Measurements from ENCODE around the gene PCK1.

PCK1 gene

GRCh38 chr20:57577679-57578475, 17.0 kb downstream of the PCK1 start:
- DNase-seq (ENCODE audit: low read depth) = no peak

DNA sequence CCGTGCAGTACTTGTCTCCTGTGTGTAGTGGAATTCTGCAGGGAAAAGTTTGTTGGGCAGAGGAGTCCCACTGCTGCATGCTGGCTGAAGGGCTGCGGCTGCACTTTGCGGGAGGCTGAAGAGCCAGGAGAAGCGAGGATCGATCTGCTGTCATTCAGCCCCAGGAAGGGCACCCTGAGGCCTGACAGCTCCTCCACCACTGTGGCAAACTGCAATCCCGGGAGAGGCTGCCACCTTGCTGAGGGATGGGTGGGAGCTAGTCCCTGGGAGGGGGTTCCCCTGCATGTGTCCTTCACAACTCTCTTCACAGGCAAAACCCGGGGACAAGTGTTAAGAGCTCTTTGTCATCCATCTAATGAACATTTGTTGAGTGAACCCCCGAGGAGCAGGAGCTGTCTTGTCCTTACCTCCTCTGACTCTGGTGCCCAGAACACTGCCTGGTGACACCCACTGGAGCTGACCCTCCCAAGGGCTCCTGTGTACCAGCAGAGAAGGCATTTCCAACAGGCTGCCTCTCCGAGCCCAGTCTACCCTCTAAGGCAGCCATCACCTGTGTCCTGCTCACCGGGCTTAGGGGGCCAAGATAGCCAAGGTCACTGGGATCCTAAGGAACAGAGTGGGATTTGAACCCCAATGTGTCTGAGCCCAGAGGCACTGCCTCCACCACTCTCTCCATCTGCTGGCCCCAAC, 17.7 kb downstream of the PCK1 start:
- DNase-seq (ENCODE audit: low read depth) = no peak

DNA sequence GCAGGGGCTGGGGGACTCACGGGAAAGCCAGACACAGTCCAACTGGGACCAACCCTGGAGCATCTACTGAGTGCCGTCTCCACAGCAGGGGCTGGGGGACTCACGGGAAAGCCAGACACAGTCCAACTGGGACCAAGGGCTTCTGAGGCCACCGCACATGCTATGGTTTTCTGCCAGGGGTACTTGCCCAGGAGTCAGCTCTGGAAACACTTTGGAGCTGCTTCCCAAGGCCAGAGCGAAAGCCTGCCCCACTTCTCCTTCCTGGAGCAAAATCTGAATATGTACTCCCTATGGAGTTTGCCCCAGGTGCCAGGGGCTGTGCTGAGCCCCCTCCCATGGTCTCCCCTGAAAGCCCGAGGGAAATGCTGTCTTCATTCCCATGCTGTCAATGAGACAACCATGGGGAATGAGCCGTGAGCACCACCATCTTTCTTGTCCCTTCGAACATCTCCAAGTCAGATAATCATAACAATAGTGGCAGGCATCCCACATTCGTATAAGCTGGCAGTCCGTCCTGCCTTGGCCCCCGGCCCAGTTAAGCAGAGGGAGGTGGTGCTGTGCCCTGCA, 18.5 kb downstream of the PCK1 start:
- no peak for DNase-seq (ENCODE audit: low read depth)

DNA sequence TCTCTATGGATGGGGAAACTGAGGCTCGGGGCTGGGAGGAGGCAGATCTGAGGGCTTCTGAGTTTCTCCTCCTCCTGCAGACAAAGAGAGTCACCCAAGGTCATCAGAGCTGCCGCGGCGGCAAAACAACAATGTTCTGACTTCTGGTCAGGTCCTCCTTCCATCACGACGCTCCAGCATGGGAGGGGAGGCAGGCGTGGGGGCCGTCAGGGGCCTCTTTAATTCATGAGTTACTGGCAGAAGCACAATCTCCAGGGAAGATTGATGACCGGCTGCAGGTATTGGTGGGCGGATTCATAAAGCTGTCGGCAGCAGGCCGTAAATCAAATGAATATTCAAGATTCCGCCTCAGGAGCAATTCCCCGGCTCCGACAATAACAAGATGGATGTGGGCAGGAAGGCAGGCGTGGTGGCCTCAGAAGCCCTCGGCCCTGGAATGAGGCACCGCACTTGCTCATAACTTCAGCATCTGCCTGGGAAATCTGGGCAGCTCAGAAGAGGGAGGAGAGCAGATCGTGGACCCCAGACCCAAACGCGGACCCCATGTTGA, 19.1 kb downstream of the PCK1 start:
- DNase-seq (ENCODE audit: low read depth) = no peak

- no peak for DNase-seq (ENCODE audit: low read depth)
Observed at GRCh38 chr20:57580478-57581201, 19.7 kb downstream of the PCK1 start.

DNA sequence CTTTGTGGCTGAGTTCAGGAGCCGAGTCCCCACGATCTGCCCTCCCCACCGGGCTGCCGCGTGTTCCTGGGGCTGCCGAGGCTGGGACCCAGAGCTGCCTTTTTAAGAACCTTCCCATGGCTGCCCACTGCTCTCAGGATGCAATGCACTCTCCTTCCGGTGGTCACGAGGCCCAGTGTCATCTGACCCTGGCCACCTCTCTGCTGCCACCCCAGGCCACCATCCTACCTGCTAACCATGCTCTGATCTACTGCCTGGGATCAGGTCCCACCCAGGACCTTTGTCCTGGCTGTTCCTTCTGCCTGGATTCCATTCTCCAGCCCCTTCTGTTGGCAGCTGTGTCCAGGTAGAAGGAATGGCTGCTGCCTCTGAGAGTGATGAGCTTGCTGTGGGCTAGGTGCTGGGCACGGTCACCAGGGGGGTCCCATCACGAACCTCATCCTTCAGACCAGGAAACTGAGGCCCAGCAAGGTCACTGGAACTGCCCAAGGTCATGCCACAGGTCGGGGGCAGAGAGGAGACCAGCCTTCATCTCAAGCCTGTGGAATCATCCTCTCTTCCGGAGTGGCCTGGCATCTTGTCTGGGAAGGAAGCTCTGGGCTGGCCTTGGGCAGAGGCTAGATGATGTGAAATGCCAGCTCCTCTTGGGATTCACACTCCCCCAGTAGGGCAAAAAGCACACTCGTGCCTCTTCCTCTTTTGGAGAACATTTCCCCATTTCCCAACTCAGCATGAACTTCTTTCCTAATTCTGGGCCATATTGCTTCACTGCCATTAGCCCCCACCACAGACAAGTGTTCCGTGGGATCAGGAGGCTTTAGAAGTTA, 20.5 kb downstream of the PCK1 start:
- no peak for DNase-seq (ENCODE audit: low read depth)

DNA sequence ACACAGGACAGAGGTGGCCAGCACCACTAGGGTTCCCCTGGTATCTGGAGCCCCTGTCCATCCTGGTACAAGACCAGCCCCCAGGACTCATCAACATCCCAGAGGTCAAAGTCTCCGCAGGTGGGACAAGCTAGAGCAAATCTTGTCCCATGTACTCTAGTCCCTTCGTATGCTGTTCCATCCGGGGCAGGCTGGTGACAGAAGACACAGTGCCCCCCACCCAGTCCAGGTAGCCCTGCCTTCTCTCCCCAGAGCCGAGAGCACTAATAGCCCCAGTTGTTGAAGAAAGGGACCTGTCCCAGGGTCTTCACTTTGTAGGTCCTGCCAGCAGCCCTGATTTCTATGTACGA, 21.1 kb downstream of the PCK1 start:
- no peak for DNase-seq (ENCODE audit: low read depth)

DNA sequence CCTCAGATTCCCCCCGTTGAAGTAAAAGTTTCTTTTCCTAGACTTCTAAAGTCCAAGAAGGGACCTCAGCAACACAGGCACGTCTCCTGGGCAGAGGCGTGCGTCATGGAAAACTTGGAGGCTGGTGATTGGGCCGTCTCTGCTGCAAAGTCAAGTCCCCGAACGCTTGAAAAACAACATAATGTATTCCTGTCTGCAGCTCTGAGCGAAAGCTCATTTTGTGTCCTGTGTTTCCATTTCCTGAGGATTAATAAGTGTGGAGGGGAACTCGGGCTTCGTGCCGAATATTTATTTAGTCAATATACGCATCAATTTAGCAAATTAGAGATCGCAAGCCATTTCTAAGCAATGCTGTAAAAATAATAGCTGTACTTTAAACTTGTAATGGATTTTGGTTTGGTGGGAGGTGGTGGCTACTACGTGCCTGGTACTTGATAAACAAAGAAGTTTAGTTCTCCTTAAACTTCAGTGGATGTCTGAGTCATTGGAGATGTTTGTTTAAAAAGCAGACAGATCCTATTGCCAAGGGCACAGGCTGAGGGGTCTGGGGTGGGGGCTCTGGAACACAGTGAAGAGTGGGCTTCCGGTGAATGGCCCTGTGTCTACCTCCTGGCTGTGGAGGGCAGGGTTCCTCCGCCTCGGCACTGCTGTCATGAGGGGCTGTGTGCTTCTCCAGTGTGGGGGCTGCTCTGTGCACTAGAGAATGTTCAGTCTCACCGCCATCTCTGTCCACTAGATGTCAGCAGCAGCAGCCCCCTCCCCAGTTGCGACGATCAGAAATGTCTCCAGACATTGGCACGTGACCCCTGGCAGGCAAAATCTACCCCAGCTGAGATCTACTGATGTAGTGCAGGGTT, 21.8 kb downstream of the PCK1 start:
- no peak for DNase-seq (ENCODE audit: low read depth)

- DNase-seq (ENCODE audit: low read depth) = no peak
Observed at GRCh38 chr20:57583289-57584257, 22.7 kb downstream of the PCK1 start.

DNA sequence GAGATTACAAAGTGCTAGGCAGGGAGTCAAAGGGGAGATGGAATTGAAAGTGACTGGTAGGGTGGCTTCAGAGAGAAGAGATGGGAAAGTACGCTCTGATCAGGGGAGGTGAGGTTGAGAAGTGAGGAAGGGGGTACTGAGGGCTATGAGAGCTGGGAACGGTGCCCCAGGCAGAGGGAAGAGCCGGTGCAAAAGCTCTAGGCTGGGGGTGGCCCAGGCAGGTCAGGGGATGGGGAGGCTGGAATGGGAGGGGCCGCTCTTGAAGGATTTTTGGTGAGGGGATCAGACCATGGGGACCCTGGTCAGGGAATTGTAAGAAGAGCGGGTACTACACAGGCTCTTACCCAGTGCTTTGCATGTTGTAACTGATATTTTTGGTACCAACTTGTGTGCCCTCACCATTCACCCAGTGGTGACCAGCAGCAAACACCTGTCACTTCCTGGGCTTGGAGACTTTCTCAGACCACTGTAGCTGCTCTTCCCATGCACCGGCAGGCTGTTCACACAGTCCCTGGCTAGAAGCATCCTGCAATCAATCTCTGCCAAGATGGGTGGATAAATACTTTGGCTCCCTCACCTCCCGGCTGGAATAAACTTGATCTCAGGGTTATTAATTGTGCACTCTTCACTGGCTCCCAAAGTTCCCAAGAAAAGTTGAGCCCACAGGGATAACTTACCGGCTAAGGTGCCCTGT, 24.0 kb downstream of the PCK1 start:
- DNase-seq (ENCODE audit: low read depth) = no peak

DNA sequence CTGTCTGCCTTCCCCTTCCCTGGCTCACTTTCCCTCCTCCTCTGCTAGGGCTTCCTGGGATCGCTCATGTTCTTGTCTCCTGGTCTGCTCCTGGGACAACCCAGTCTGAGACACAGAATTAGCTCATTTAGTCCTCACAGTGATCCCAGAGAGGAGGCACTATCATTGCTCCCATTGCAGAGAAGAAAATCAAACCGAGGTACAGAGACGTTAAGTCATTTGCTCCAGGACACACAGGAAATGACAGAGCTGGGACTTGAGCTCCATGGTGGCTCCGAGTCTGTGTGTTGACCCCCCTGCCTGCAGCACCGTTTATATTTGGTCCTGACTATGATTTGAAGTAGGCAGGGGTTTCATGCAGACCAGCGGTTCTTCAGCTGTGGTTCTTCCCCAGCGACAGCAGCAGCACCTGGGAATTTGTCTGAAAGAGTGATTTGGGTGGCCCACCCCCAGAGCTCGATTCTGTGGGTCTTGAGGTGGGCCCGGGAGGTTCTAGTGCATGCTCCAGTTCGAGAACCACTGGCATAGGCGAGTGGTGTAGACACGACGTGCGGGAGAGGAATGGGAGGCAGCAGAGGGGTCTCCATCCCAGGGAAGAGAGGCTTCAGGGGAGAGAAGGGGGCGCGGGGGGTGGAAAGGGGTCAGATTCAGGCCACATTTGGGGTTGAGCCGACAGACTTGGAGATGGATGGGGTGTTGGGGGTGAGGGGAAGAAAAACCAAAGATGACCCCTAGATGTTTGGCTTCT, 24.7 kb downstream of the PCK1 start:
- DNase-seq (ENCODE audit: low read depth) = no peak

DNA sequence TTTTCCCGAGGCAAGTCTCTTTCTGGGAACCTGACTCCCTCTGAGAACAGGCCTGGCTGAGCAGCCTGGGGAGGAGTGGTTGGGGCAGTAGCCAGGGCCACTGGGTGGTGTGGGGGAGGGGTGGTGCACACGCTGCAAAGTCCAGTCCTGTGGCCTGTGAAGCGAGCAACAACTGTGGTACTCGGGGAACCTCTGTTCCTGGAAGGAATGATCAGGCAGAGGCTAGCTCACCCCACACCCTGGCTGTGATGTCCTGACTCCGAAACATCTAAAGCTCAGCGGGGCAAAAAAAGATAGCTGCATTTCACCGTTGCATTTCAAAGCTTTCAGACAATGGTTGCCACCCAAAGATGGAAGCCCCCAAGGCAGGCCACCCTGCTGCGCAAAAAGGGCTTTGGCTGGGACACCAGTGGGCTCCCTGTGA, 25.5 kb downstream of the PCK1 start:
- DNase-seq (ENCODE audit: low read depth) = no peak

GRCh38 chr20:57586943-57587277, 26.0 kb downstream of the PCK1 start:
- no peak for DNase-seq (ENCODE audit: low read depth)

GRCh38 chr20:57587278-57587988, 26.5 kb downstream of the PCK1 start:
- DNase-seq (ENCODE audit: low read depth) = no peak

- no peak for DNase-seq (ENCODE audit: low read depth)
Observed at GRCh38 chr20:57587989-57588377, 27.1 kb downstream of the PCK1 start.

DNA sequence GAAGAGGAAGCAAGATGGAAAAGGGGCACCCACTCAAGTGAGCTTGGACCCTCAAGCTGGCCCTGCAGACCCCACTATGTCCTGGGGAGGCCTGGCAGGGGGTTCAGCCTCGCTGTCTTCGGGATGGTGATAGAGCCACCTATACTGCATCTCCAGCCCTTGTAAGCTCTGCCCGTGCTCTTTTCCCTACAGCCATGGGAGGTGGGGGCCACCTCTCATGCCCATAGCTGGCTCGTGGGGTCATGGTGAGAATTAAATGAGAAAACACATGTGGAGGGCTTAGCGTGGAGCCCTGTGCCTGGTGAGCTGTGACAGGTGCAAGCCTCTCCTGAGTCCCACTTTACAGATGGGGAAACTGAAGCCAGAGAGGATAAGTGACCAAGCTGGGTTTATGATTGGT, 27.7 kb downstream of the PCK1 start:
- DNase-seq (ENCODE audit: low read depth) = no peak

- DNase-seq (ENCODE audit: low read depth) = no peak
Observed at GRCh38 chr20:57589123-57589727, 28.3 kb downstream of the PCK1 start.

All from fibroblast of the conjunctiva (primary cell).